ENCODE data around the gene ARPC1B. TPM values are rescaled to one million over a fixed set of nuclear protein-coding genes. Genes with fewer than 3 reads are reported as not detected.

ARPC1B gene
- total RNA-seq, 1 experiment from 2014 or later, result 381 TPM

DNA sequence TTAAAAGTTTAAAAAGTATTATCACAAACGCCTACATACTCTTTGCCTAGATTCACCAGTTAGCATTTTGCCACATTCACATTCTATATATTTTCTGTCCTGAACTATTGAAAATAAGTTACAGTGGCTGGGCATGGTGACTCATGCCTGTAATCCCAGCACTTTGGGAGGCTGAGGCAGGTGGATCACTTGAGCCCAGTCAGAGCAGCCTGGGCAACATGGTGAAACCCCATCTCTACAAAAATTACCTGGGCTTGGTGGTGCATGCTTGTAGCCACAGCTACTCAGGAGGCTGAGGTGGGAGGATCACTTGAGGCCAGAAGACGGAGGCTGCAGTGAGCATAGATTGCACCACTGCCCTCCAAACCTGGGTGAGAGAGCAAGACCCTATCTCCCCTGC, 43.5 kb upstream of the ARPC1B start:
- Histone ChIP-seq H3K79me2 (ENCODE audit: low read length) (peaks cover 79% of the 10 kb centered on the region), H2AFZ (ENCODE audit: low read length) (no peak overlapping the region), H3K27ac (ENCODE audit: low read length) (peak overlapping the region; percentile 96), H3K27me3 (ENCODE audit: low read length) (no peaks in the 10 kb centered on the region), H3K4me3 (ENCODE audit: low read length) (peak overlapping the region; percentile 51), H3K4me2 (ENCODE audit: low read length) (peak overlapping the region; percentile 80), H3K9me2 (replicated peaks; ENCODE audit: low read length) (no peaks in the 10 kb centered on the region), H3F3A (ENCODE audit: low read length, unreplicated experiment) (no peaks in the 10 kb centered on the region), H3K9me3 (ENCODE audit: low read length) (no peaks in the 10 kb centered on the region), H3K36me3 (ENCODE audit: low read depth, low read length) (peaks cover 20% of the 10 kb centered on the region), H3K9ac (ENCODE audit: low read length) (peak overlapping the region; percentile 70), H3K4me1 (ENCODE audit: insufficient read depth, low read length) (peaks cover 45% of the 10 kb centered on the region), H4K20me1 (ENCODE audit: low read length) (no peaks in the 10 kb centered on the region)
- no TSS peak for BruUV-seq (replicated peaks)
- ChIA-PET POLR2A (ENCODE audit: unreplicated experiment) (no interaction called here), CTCF (no interaction called here)
- no peak for TF ChIP-seq EZH2phosphoT487 (IDR thresholded peaks at IDR 0.05; ENCODE audit: borderline replicate concordance, low read length)
- no peak for TF ChIP-seq EZH2 (IDR thresholded peaks at IDR 0.05; ENCODE audit: low read length, unreplicated experiment)
- TF ChIP-seq, protein P1, sequence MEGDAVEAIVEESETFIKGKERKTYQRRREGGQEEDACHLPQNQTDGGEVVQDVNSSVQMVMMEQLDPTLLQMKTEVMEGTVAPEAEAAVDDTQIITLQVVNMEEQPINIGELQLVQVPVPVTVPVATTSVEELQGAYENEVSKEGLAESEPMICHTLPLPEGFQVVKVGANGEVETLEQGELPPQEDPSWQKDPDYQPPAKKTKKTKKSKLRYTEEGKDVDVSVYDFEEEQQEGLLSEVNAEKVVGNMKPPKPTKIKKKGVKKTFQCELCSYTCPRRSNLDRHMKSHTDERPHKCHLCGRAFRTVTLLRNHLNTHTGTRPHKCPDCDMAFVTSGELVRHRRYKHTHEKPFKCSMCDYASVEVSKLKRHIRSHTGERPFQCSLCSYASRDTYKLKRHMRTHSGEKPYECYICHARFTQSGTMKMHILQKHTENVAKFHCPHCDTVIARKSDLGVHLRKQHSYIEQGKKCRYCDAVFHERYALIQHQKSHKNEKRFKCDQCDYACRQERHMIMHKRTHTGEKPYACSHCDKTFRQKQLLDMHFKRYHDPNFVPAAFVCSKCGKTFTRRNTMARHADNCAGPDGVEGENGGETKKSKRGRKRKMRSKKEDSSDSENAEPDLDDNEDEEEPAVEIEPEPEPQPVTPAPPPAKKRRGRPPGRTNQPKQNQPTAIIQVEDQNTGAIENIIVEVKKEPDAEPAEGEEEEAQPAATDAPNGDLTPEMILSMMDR (conservative IDR thresholded peaks at IDR 0.05; ENCODE audit: low read depth, low read length), result no peak
- ATAC-seq (peak; percentile 61), DNase-seq (peak; percentile 37)
- intact Hi-C loops (cut with micrococcal nuclease), result no loop called here

DNA sequence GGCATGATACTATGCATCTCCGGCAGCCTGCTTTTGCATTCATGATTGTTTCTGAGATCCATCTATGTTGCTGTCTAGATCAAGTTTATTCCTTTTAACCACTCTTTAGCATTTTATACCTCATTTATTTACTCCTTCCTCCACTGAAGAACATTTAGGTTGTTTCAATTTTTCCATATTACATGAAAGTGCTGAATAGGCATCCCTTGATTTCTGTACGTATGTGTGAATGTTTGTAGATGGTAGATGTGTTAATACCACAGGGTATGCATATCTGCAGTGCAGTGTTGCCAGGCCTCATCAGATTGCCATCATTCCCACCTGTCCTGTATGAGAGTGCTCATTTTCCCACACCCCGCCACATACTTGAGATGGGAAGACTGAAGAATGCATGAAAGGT, 34.9 kb upstream of the ARPC1B start:
- peaks cover 57% of the 10 kb centered on the region for H3K36me3 ChIP-seq (ENCODE audit: low read depth, low read length)
- CTCF ChIA-PET, result no interaction called here
- H3K4me1 ChIP-seq (ENCODE audit: insufficient read depth, low read length), result no peaks in the 10 kb centered on the region
- H3K9ac ChIP-seq (ENCODE audit: low read length), result no peak overlapping the region
- H3K9me3 ChIP-seq (ENCODE audit: low read length), result no peaks in the 10 kb centered on the region
- peaks cover 10% of the 10 kb centered on the region; the same call in 1 of the 2 replicates for H3K79me2 ChIP-seq (ENCODE audit: low read length)
- DNase-seq, result no peak
- TSS peak; percentile 2 for BruUV-seq (replicated peaks)
- no peaks in the 10 kb centered on the region for H3K9me2 ChIP-seq (replicated peaks; ENCODE audit: low read length)
- H2AFZ ChIP-seq (ENCODE audit: low read length), result no peak overlapping the region
- H3K4me2 ChIP-seq (ENCODE audit: low read length), result no peak overlapping the region
- no peaks in the 10 kb centered on the region for H3K27me3 ChIP-seq (ENCODE audit: low read length)
- no peaks in the 10 kb centered on the region for H4K20me1 ChIP-seq (ENCODE audit: low read length)
- TF ChIP-seq EZH2 (IDR thresholded peaks at IDR 0.05; ENCODE audit: low read length, unreplicated experiment) (no peak), EZH2phosphoT487 (IDR thresholded peaks at IDR 0.05; ENCODE audit: borderline replicate concordance, low read length) (no peak)
- TF ChIP-seq, protein P1 (conservative IDR thresholded peaks at IDR 0.05; ENCODE audit: low read depth, low read length), result no peak
- no peak overlapping the region for H3K4me3 ChIP-seq (ENCODE audit: low read length)
- H3F3A ChIP-seq (ENCODE audit: low read length, unreplicated experiment), result no peaks in the 10 kb centered on the region
- POLR2A ChIA-PET (ENCODE audit: unreplicated experiment), result no interaction called here
- ATAC-seq, result no peak
- intact Hi-C loops (cut with micrococcal nuclease), result no loop called here
- H3K27ac ChIP-seq (ENCODE audit: low read length), result no peak overlapping the region

DNA sequence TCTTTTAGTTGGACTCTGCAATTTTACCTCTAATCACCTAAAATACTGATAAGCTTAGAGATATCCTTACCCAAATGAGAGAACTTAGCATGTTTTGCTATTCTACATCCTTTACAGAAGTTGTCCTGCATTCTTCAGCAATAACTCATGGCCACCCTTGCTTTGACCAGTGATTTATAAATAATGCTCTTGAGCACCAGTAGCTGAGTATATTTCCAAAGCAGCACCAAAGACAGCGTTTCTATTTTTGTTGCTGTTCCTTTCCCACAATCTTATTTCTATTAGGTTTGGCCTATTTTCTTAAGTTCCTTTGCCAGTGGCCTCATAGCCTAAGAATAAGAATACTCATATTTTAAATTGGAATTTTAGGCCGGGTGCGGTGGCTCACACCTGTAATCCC, 33.9 kb upstream of the ARPC1B start:
- DNase-seq (no peak), ATAC-seq (no peak)
- peaks cover 5% of the 10 kb centered on the region; the same call in 1 of the 2 replicates for H3K79me2 ChIP-seq (ENCODE audit: low read length)
- no peaks in the 10 kb centered on the region for H4K20me1 ChIP-seq (ENCODE audit: low read length)
- H3K4me3 ChIP-seq (ENCODE audit: low read length), result no peak overlapping the region
- intact Hi-C loops (cut with micrococcal nuclease), result no loop called here
- H3F3A ChIP-seq (ENCODE audit: low read length, unreplicated experiment), result no peaks in the 10 kb centered on the region
- H3K4me2 ChIP-seq (ENCODE audit: low read length), result no peak overlapping the region
- no peaks in the 10 kb centered on the region for H3K27me3 ChIP-seq (ENCODE audit: low read length)
- POLR2A ChIA-PET (ENCODE audit: unreplicated experiment), result no interaction called here
- no peaks in the 10 kb centered on the region for H3K9me2 ChIP-seq (replicated peaks; ENCODE audit: low read length)
- BruUV-seq (replicated peaks), result no TSS peak
- H3K9ac ChIP-seq (ENCODE audit: low read length), result no peak overlapping the region
- peaks cover 60% of the 10 kb centered on the region for H3K36me3 ChIP-seq (ENCODE audit: low read depth, low read length)
- no peak overlapping the region for H2AFZ ChIP-seq (ENCODE audit: low read length)
- TF ChIP-seq EZH2phosphoT487 (IDR thresholded peaks at IDR 0.05; ENCODE audit: borderline replicate concordance, low read length) (no peak), EZH2 (IDR thresholded peaks at IDR 0.05; ENCODE audit: low read length, unreplicated experiment) (no peak)
- TF ChIP-seq, protein P1 (conservative IDR thresholded peaks at IDR 0.05; ENCODE audit: low read depth, low read length), result no peak
- CTCF ChIA-PET, result no interaction called here
- H3K9me3 ChIP-seq (ENCODE audit: low read length), result no peaks in the 10 kb centered on the region
- H3K4me1 ChIP-seq (ENCODE audit: insufficient read depth, low read length), result no peaks in the 10 kb centered on the region
- H3K27ac ChIP-seq (ENCODE audit: low read length), result no peak overlapping the region
